Gastrocnemius medialis (tissue), 4 donors: ENCODE data around the gene FLII.

ENCODE experiments used
- POLR2A ChIP-seq, 2 donors: fragments of 450-650 bp; IDR thresholded peaks; one replicate each; pipeline ENCODE4 v1.6.1; 2017; ENCODE audit warnings: antibody characterized with exemption in 2 of 2, mild to moderate bottlenecking in 2 of 2, moderate library complexity in 2 of 2
- TF ChIP-seq, protein P1 (sequence below), 5 experiments: fragments of 450-650 bp in 3 of 5; fragments of 200-600 bp in 2 of 5; sonication (generic) in 2 of 5; IDR thresholded peaks in 4 of 5; conservative IDR thresholded peaks in 1 of 5; 1 replicate in 4 of 5; 2 replicates in 1 of 5; pipeline ENCODE4 v1.5.1; 2016 to 2019; ENCODE audit warnings: antibody characterized with exemption in 5 of 5, mild to moderate bottlenecking in 3 of 5, moderate library complexity in 3 of 5

DNA sequence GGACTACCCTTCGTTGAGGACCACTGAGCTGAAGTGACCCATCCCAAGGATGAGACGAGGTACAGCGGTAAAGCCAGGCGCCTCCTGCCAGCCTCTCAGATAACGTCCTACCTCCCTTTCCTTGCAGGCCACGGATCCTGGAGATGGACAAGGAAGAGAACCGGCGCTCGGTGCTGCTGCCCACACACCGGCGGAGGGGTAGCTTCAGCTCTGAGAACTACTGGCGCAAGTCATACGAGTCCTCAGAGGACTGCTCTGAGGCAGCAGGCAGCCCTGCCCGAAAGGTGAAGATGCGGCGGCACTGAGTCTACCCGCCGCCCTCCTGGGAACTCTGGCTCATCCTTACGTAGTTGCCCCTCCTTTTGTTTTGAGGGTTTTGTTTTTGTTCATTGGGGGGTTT lies 50.4 kb downstream of the FLII start:
- TF ChIP-seq, protein P1, sequence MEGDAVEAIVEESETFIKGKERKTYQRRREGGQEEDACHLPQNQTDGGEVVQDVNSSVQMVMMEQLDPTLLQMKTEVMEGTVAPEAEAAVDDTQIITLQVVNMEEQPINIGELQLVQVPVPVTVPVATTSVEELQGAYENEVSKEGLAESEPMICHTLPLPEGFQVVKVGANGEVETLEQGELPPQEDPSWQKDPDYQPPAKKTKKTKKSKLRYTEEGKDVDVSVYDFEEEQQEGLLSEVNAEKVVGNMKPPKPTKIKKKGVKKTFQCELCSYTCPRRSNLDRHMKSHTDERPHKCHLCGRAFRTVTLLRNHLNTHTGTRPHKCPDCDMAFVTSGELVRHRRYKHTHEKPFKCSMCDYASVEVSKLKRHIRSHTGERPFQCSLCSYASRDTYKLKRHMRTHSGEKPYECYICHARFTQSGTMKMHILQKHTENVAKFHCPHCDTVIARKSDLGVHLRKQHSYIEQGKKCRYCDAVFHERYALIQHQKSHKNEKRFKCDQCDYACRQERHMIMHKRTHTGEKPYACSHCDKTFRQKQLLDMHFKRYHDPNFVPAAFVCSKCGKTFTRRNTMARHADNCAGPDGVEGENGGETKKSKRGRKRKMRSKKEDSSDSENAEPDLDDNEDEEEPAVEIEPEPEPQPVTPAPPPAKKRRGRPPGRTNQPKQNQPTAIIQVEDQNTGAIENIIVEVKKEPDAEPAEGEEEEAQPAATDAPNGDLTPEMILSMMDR (IDR thresholded peaks at IDR 0.05 in 4 of 5, conservative IDR thresholded peaks at IDR 0.05 in 1 of 5): no peak
- no peak for TF ChIP-seq POLR2A (IDR thresholded peaks at IDR 0.05)
